ENCODE data around the gene C1QTNF5. TPM values are rescaled to one million over a fixed set of nuclear protein-coding genes. Genes with fewer than 3 reads are reported as not detected.

The C1QTNF5 gene
- total and polyA plus RNA-seq, 2 of the 8 experiments (the other 6 are each of a cell fraction or from before 2014, with no cell fraction given), result 2.2 to 2.7 TPM

DNA sequence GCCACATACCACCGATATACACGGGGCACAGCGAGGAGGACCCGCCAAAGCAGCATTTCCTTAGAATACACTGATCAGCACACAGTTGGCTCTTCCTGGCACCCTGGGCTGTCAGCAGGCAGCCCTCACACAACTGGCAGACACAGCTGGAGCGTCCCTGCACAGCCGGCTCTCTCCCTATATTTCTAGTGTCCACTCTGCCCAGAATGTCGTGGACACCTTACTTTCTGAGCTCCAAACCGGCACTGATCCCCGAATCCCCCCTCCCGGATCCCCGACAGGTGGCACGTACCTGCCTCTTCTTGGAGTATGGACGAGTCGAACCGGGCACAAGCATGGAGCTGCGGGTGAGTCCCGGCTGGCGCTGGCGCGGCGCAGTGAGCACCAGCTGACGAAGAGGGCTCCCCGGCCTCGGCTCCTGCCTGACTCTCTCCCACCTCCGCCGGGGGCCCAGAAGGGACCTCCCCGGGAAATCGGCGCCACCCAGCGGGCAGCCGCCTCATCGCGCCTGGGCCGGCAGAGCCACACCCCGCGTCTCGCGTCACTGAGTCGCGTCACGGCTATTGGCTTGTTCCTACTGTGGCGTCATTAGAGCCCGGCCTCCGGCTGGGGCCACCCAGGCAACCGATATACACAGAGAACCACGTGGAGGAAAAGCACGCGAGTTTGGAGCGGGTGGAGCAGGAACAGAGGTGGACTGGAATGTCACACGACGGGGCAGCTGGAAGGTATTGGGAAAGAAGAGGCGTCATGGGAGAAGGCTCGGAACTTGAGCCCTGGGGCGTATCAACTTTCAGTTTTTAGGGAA is 40.7 kb upstream of the C1QTNF5 start, which contains the start of gene USP2:
Gene USP2 (minus strand): TSS at position 510 of the 808 bp plus-strand sequence. CDS start 8,210 bp downstream, outside the sequence.
- H4K8ac ChIP-seq (ENCODE audit: extremely low read depth, insufficient read depth, low read length), result no peak within 1 kb of the TSS; the same call in 1 of the 2 replicates
- H3K23ac ChIP-seq (ENCODE audit: insufficient read length), result no peak within 1 kb of the TSS
- no peak within 1 kb of the TSS for H2BK120ac ChIP-seq (replicated peaks; ENCODE audit: low read depth, low read length)
- H3K27ac ChIP-seq (ENCODE audit: low read depth, low read length), result peak within 1 kb of the TSS; percentile 53; the same call in 1 of the 2 replicates
- no peak within 1 kb of the TSS for H3K4ac ChIP-seq (replicated peaks; ENCODE audit: insufficient read length, low read depth, low read length)
- peak within 1 kb of the TSS; percentile 69 for H4K91ac ChIP-seq (replicated peaks; ENCODE audit: insufficient read length, low read length)
- H3K79me2 ChIP-seq (ENCODE audit: control insufficient read depth in 1 of 2, insufficient read depth in 2 of 2, low read length in 2 of 2), result no peaks in the 10 kb centered on the region
- H4K20me1 ChIP-seq (replicated peaks in 1 of 2; ENCODE audit: control insufficient read depth in 1 of 2, insufficient read depth in 2 of 2, low read length in 2 of 2), result no peaks in the 10 kb centered on the region
- peak within 1 kb of the TSS; percentile 3 for H4K5ac ChIP-seq (ENCODE audit: insufficient read length, low read depth, low read length)
- peak within 1 kb of the TSS; percentile 83; the same call in 1 of the 2 replicates for H2AFZ ChIP-seq (ENCODE audit: low read length)
- H3K56ac ChIP-seq (replicated peaks; ENCODE audit: insufficient read length, low read depth, low read length), result no peak within 1 kb of the TSS
- POLR2A ChIA-PET (ENCODE audit: partially characterized antibody), result interaction anchor here (0.9 to 2.9 kb wide), 9 partner anchors 8 to 90 kb away, joined by 3 to 12 read pairs (median 3); partner anchors contain the start of gene THY1
- DNase-seq (ENCODE audit: low read depth in 1 of 2, low spot score in 2 of 2) (peak in 1 of 2 experiments; percentile 99), FAIRE-seq (no peak)
- WGBS, 2 experiments (ENCODE audit: extremely low coverage in 1 of 2, insufficient coverage in 1 of 2, insufficient read length in 1 of 2, insufficient replicate concordance in 2 of 2, low coverage in 1 of 2, low lambda C conversion rate in 2 of 2, missing lambda C conversion rate in 1 of 2), result 1% methylated on average over 44 of the region's 54 CpGs; no CpG with 5 or more reads in 1 of the 2 experiments
- peak within 1 kb of the TSS; percentile 62 to 81 (median 66) for H3K4me3 ChIP-seq (ENCODE audit: extremely low read depth in 1 of 4, insufficient read depth in 2 of 4, low read depth in 3 of 4, low read length in 4 of 4)
- peak within 1 kb of the TSS; percentile 94; the same call in 1 of the 2 replicates for H2BK12ac ChIP-seq (ENCODE audit: low read depth, low read length)
- CTCF ChIA-PET (ENCODE audit: partially characterized antibody), result interaction anchor here (0.6 to 26.3 kb wide), 27 partner anchors 8 to 191 kb away, joined by 3 to 474 read pairs (median 6); partner anchors contain the start of genes C1QTNF5 and MFRP
- peak within 1 kb of the TSS; percentile 3; the same call in 1 of the 2 replicates for H2AK5ac ChIP-seq (ENCODE audit: low read depth, low read length)
- peak within 1 kb of the TSS in 3 of 4 experiments; percentile 57 to 76 (median 74); a peak in 5 of 7 replicates for H3K9ac ChIP-seq (replicated peaks in 1 of 4; ENCODE audit: extremely low read depth in 1 of 4, low read depth in 3 of 4, low read length in 3 of 4)
- H3K9me3 ChIP-seq (ENCODE audit: insufficient read depth in 2 of 2, low read depth in 1 of 2, low read length in 1 of 2), result no peaks in the 10 kb centered on the region
- peak within 1 kb of the TSS; percentile 96 for H3K18ac ChIP-seq (ENCODE audit: extremely low read depth, low read length)
- peak within 1 kb of the TSS; percentile 51; the same call in 1 of the 2 replicates for H2BK20ac ChIP-seq (ENCODE audit: low read length)
- H2BK15ac ChIP-seq (ENCODE audit: low read length), result peak within 1 kb of the TSS; percentile 99
- no peaks in the 10 kb centered on the region for H3K79me1 ChIP-seq (ENCODE audit: low read depth, low read length)
- peak within 1 kb of the TSS; percentile 71; the same call in 1 of the 2 replicates for H2BK5ac ChIP-seq (ENCODE audit: low read depth, low read length)
- no peaks in the 10 kb centered on the region for H3K36me3 ChIP-seq (ENCODE audit: control insufficient read depth in 2 of 4, insufficient read depth in 4 of 4, low read length in 3 of 4)
- H3K23me2 ChIP-seq (ENCODE audit: low read depth, low read length), result peaks cover 21% of the 10 kb centered on the region
- peaks cover 9 to 35% (median 30%) of the 10 kb centered on the region in 4 experiments for H3K4me1 ChIP-seq (replicated peaks in 1 of 4; ENCODE audit: control insufficient read depth in 3 of 4, insufficient read depth in 4 of 4, low read length in 3 of 4)
- peak within 1 kb of the TSS; percentile 88 to 97 for H3K4me2 ChIP-seq (ENCODE audit: insufficient read depth in 1 of 2, low read depth in 2 of 2, low read length in 2 of 2)
- no peak within 1 kb of the TSS for H3K14ac ChIP-seq (ENCODE audit: insufficient read length)
- peaks cover 0 to 12% (median 10%) of the 10 kb centered on the region in 4 experiments; a peak in 6 of 7 replicates for H3K27me3 ChIP-seq (replicated peaks in 1 of 4; ENCODE audit: control insufficient read depth in 3 of 4, extremely low read depth in 1 of 4, insufficient read depth in 3 of 4, low read length in 3 of 4)
- TF ChIP-seq CREB1 (IDR thresholded peaks at IDR 0.05) (peak; percentile 97), RFX5 (IDR thresholded peaks at IDR 0.05; ENCODE audit: borderline replicate concordance, low read depth, low read length) (no peak), BACH1 (IDR thresholded peaks at IDR 0.05; ENCODE audit: low read length) (peak; percentile 43; the same call in 1 of the 2 replicates), GABPA (IDR thresholded peaks at IDR 0.05; ENCODE audit: borderline replicate concordance, insufficient read depth, low read length) (no peak), ZNF274 (IDR thresholded peaks at IDR 0.05; ENCODE audit: borderline replicate concordance, extremely low read depth, low read length) (no peak), RXRA (IDR thresholded peaks at IDR 0.05; ENCODE audit: insufficient read depth, low read depth, low read length) (0 out of 2 replicates have a peak, but pooled peaks have one; percentile 4), POU5F1 (IDR thresholded peaks at IDR 0.05; ENCODE audit: low read depth, low read length) (no peak), SUZ12 (IDR thresholded peaks at IDR 0.05; ENCODE audit: low read length) (no peak), RAD21 (IDR thresholded peaks at IDR 0.05 in 1 of 2, conservative IDR thresholded peaks at IDR 0.05 in 1 of 2; ENCODE audit: low read depth in 2 of 2, low read length in 2 of 2) (peak; percentile 51 to 62), ASH2L (IDR thresholded peaks at IDR 0.05; ENCODE audit: low read length) (no peak), CEBPB (IDR thresholded peaks at IDR 0.05; ENCODE audit: low read depth, low read length) (peak; percentile 16; the same call in 1 of the 2 replicates)

All from H1 (cell line).